IPS-15b (cell line): ENCODE data around the gene LDLRAD4.

Source experiments
- H3K27me3 ChIP-seq: one replicate; pipeline ENCODE4 v1.6.1; 2013; ENCODE audit warnings: low read length; ENCODE audit not compliant: control insufficient read depth, insufficient read depth
- H3K36me3 ChIP-seq: one replicate; pipeline ENCODE4 v1.6.1; 2013; ENCODE audit warnings: low read length; ENCODE audit not compliant: control insufficient read depth, insufficient read depth
- H3K4me1 ChIP-seq: one replicate; pipeline ENCODE4 v1.6.1; 2013; ENCODE audit warnings: mild to moderate bottlenecking, low read length; ENCODE audit not compliant: control insufficient read depth, insufficient read depth
- H3K4me3 ChIP-seq: one replicate; pipeline ENCODE4 v1.5.1; 2013; ENCODE audit warnings: low read depth, low read length
- H3K9ac ChIP-seq: one replicate; pipeline ENCODE4 v1.6.1; 2013; ENCODE audit warnings: low read depth, mild to moderate bottlenecking, low read length
- H3K9me3 ChIP-seq: one replicate; pipeline ENCODE4 v1.6.1; 2013; ENCODE audit warnings: mild to moderate bottlenecking, low read length; ENCODE audit not compliant: control insufficient read depth, insufficient read depth

LDLRAD4 gene

GRCh38 chr18:13452388-13452811 lies 233.8 kb downstream of the LDLRAD4 start:
- no peaks in the 10 kb centered on the region for H3K36me3 ChIP-seq
- peaks cover 13% of the 10 kb centered on the region for H3K27me3 ChIP-seq
- peaks cover 25% of the 10 kb centered on the region for H3K4me1 ChIP-seq
- H3K9ac ChIP-seq: no peak overlapping the region
- no peaks in the 10 kb centered on the region for H3K9me3 ChIP-seq
- H3K4me3 ChIP-seq: peak overlapping the region; percentile 18

DNA sequence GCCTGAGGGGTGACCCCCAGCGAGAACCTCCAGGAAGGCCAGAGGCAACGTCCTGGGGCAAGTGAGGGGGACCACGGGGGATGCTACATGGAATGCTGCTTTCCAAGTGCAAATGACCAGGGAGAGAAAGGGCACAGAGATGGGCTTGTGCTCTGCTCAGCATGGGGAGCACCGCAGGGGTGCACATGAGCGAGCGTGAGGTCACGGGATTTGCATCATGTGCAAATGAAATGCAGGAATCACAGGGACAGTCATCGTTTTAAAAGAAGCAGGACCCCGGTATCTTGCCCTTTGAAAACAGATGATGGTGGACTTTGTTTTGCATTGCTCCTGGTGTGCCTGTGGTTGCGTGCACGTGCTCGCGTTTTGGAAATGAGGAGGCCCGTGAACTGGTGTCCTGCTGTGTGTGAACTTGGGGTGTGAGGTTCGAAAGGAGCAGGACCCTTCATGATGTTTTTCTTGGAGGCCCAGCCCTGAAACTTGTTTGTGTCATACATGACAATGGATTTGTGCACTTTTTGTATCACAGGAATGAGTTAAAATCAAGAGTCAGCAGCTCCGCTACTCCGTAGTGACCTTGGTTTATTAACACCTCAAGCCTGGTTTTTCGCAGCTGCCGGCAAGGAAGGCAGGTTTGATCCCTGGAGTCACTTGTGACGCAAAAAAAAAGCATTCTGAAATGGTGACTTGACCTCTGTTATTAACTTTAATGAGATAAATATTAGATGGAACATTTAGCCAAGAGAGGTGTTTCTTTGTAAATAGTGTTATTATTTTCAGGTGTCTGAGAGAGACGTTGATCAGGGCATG lies 234.5 kb downstream of the LDLRAD4 start:
- H3K4me3 ChIP-seq: peak overlapping the region; percentile 18
- peaks cover 20% of the 10 kb centered on the region for H3K4me1 ChIP-seq

GRCh38 chr18:13453714-13454113 lies 235.2 kb downstream of the LDLRAD4 start:
- Histone ChIP-seq H3K4me1 (peaks cover 17% of the 10 kb centered on the region), H3K9ac (no peak overlapping the region), H3K9me3 (no peaks in the 10 kb centered on the region), H3K36me3 (no peaks in the 10 kb centered on the region), H3K27me3 (peaks cover 8% of the 10 kb centered on the region), H3K4me3 (no peak overlapping the region)

More for the DNA sequence above, 234.5 kb downstream of the LDLRAD4 start:
- Histone ChIP-seq H3K36me3 (no peaks in the 10 kb centered on the region), H3K9me3 (no peaks in the 10 kb centered on the region), H3K27me3 (peaks cover 9% of the 10 kb centered on the region), H3K9ac (no peak overlapping the region)

DNA sequence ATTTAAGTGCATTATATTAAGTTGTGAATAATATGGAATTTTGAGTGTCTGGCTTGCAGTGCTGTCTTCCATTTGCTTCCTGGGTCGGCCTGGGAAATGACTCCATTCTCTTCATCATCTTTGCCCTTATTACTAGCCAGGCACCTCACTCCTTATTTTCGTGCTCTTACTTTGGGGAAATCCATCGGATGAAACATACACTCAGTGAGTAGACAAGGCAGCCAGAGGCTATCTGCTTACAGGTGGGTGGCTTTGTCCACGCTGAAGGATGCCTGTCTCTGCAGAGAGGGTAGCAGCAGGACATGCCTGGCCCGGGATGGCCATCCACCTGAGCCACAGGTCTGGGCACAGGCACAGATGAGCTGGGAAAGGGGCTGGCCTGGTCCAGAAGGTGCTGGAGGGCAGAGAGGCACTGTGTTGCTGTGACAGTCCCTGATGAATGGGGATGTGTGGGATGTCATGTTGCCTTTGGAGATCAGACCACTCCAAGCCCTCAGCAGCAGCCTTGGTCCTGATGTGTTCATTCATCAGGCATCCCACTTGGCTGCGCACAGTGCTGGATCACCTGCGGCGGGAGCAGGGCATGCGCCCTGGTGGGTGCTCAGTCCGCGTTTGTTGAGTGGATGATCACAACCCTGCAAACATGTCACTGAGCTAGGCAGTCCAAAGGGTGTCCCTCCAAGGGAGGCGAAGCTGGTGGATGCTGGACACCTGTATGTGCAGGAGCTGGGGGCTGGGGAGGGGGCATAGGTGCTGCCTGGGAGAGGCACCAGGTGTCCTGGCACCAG lies 236.0 kb downstream of the LDLRAD4 start:
- no peaks in the 10 kb centered on the region for H3K36me3 ChIP-seq
- H3K9me3 ChIP-seq: no peaks in the 10 kb centered on the region
- no peak overlapping the region for H3K4me3 ChIP-seq
- H3K27me3 ChIP-seq: peaks cover 2% of the 10 kb centered on the region
- H3K4me1 ChIP-seq: peaks cover 17% of the 10 kb centered on the region
- H3K9ac ChIP-seq: no peak overlapping the region

DNA sequence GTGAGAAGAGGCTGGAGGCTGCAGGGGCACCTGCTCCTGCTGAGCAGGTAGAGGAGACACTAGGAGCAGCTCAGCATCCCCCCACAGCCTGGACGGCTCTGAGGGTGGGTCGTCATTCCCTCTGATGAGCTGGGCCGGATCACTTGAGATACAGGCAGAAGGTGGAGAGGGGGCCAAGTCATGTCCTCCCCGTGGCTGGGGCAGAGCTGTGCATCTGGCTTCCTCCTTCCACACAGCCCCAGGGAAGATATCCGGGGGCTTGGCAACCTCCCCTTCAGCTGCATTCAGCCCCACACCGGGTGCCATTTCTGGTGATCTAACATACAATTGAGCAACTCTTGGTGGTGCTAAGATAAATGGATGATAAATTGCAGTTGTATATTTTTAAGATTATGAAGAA lies 236.9 kb downstream of the LDLRAD4 start:
- H3K36me3 ChIP-seq: no peaks in the 10 kb centered on the region
- H3K4me1 ChIP-seq: peaks cover 17% of the 10 kb centered on the region
- H3K9ac ChIP-seq: no peak overlapping the region
- H3K27me3 ChIP-seq: no peaks in the 10 kb centered on the region
- H3K4me3 ChIP-seq: no peak overlapping the region
- H3K9me3 ChIP-seq: no peaks in the 10 kb centered on the region

- Histone ChIP-seq H3K27me3 (no peaks in the 10 kb centered on the region), H3K9me3 (no peaks in the 10 kb centered on the region), H3K36me3 (no peaks in the 10 kb centered on the region), H3K4me1 (peaks cover 17% of the 10 kb centered on the region), H3K9ac (no peak overlapping the region), H3K4me3 (no peak overlapping the region)
Observed at GRCh38 chr18:13455960-13456481, 237.5 kb downstream of the LDLRAD4 start.

DNA sequence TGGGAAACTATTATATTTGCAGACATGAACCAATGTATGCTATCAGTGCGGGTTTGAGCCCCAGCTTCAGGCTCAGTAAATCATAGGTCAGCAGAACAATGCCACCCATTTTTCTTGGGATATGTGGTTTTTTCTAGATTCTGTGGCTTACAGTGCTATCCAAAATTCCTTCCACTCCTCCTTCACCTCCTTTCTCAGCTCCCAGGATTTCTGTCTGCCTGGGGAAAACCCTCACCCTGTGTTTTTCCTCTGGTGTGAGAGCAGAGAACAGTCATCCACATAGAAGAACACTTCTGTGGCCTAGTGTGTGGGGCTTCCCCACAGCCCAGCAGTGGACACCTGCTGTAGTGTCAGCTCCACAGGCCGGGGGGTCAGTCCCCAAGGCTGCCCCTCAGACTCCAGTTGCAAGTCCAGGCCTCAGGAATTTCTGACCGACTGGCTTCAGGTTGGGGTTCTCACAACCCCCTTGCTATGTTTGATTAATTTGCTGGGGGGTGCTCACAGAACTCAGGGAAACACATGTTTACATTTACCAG lies 238.2 kb downstream of the LDLRAD4 start:
- no peak overlapping the region for H3K9ac ChIP-seq
- no peaks in the 10 kb centered on the region for H3K36me3 ChIP-seq
- H3K27me3 ChIP-seq: no peaks in the 10 kb centered on the region
- H3K4me3 ChIP-seq: no peak overlapping the region
- peaks cover 12% of the 10 kb centered on the region for H3K4me1 ChIP-seq
- no peaks in the 10 kb centered on the region for H3K9me3 ChIP-seq

DNA sequence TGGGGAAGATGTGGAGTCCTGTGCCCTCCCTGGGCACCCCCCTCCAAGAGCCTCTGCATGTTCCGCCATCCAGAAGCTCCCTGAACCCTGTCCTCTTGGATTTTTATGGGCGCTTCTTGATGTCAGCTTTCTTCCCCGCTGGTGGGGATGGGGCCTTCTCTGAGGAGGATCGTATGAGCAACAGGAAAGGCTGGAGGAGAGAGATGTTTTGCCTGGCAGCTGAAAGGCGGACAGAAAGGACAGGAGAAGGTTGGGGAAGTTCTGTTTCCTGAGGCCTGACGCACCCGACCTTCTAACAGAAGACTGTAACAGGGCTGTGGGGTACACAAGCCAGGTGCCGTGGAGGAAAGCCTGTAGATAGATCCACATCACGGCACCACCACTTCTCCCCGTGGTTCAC lies 238.8 kb downstream of the LDLRAD4 start:
- no peaks in the 10 kb centered on the region for H3K36me3 ChIP-seq
- H3K9me3 ChIP-seq: no peaks in the 10 kb centered on the region
- H3K4me1 ChIP-seq: peaks cover 10% of the 10 kb centered on the region
- no peak overlapping the region for H3K9ac ChIP-seq
- H3K27me3 ChIP-seq: no peaks in the 10 kb centered on the region
- H3K4me3 ChIP-seq: no peak overlapping the region

DNA sequence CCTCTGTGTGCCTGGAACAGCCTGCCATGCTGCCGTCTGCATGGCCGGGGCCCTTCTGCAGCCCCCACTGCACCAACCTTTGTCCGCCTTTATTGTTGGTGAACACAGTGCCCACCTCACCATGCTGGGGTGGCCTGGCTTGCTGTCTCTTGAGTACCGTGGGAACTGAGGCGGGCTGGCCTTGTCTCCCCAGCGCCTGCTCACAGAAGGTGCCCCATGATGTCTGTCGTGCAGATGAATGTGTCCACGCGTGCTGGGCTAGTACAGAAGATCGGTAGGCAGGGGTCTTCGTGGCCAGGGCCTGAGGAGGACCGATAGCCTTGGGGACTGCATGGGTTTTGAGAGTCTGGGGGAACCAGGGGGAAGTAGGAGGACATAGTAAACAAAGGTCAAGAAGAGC lies 242.4 kb downstream of the LDLRAD4 start:
- Histone ChIP-seq H3K36me3 (no peaks in the 10 kb centered on the region), H3K9me3 (no peaks in the 10 kb centered on the region), H3K27me3 (no peaks in the 10 kb centered on the region), H3K9ac (no peak overlapping the region), H3K4me3 (no peak overlapping the region), H3K4me1 (peaks cover 3% of the 10 kb centered on the region)

GRCh38 chr18:13461469-13461868 lies 242.9 kb downstream of the LDLRAD4 start:
- Histone ChIP-seq H3K36me3 (no peaks in the 10 kb centered on the region), H3K4me1 (peaks cover 3% of the 10 kb centered on the region), H3K9me3 (no peaks in the 10 kb centered on the region), H3K9ac (no peak overlapping the region), H3K27me3 (no peaks in the 10 kb centered on the region), H3K4me3 (no peak overlapping the region)

DNA sequence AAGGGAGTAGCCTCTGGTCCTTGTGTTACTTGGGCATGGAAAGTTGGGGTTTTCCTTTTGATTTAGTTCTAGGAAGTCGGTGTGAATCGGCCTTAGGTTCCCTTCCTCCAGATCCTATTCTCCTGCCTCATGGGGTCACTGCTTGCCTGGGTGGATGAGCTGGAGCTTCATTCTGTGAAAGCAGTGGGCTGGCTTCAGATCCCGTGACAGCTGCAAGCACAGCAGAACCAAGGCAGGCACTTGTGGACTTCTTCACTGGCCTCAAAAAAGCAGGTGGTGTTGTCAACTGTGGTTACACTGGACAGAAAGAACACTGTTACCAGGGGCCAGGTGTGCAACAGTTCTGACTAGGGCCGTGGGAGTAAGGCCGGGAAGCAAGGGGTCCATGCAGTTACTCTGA lies 243.4 kb downstream of the LDLRAD4 start:
- no peaks in the 10 kb centered on the region for H3K36me3 ChIP-seq
- no peak overlapping the region for H3K9ac ChIP-seq
- H3K4me1 ChIP-seq: peaks cover 3% of the 10 kb centered on the region
- H3K4me3 ChIP-seq: no peak overlapping the region
- no peaks in the 10 kb centered on the region for H3K27me3 ChIP-seq
- H3K9me3 ChIP-seq: no peaks in the 10 kb centered on the region
